ENCODE data around the gene FGF13.

FGF13 gene
- 0 reads per million in 2 donors for total RNA-seq

GRCh38 chrX:138711399-138712347 lies at the start of gene FGF13:
Gene FGF13, minus strand, starts transcription at chrX:138711717. Its CDS starts 714 bp downstream, at chrX:138711003.
- DNase-seq = no peak

GRCh38 chrX:138759217-138759943 lies 47.9 kb upstream of the FGF13 start:
- no peak for DNase-seq

GRCh38 chrX:138756234-138756633 lies 44.7 kb upstream of the FGF13 start:
- no peak for DNase-seq

DNA sequence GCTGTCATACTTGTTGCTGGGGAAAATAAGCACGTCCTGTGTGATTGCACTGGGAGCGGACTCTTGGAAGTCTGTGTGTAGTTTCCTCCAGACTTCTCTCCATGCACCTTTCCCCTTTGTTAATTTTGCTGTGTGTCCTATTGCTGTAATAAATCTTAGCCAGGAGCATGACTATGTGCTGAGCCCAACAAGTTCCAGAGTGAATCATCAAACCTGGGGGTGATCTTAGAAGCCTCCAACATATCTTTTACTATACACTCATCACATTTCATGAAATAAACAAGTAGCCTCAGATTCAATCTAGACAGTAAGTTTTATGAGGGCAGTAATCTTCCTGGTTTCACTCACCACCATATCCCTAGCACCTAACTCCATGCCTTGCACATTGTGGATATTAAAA lies 43.3 kb upstream of the FGF13 start:
- no peak for DNase-seq

DNA sequence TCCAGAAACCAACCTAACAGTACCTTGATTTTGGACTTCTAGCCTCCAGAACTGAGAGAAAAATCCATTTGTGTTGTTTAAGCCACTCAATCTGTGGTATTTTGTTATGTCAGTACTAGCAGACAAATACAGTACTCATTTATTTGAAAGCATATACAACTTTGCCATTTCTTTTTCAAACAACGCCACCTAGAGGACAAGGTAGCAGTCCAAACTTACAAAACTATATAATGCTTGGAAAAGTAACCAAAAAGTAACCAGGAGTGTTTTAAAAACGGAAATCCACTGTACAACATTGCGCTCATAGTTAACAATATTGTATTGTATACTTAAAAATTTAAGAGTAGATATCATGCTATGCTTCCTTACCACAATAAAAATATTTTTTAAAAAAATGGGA lies 37.0 kb upstream of the FGF13 start:
- no peak for DNase-seq

GRCh38 chrX:138745196-138745595 lies 33.7 kb upstream of the FGF13 start:
- no peak for DNase-seq

DNA sequence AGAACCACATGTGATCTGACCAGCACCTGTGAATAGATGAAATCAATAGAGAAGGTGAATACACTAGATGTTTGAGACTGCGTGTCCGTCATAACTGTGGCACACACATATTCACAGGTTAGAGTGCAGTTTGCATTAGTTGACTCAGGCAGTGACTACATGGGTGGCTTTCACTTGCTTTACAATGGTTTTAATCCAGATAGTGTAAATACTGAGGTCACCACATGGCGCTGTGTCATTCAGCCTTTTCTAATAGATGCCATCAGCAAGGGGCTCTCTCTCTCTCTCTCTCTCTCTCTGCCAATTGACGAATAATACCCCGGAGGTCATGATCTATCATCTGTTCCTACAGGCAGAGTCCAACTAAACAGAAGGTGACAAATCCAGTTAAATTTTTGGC lies 30.7 kb upstream of the FGF13 start:
- no peak for DNase-seq

- no peak for DNase-seq
These were observed 28.8 kb upstream of the FGF13 start for GRCh38 chrX:138740341-138740740.

GRCh38 chrX:138723301-138723700 lies 11.8 kb upstream of the FGF13 start:
- DNase-seq = no peak

GRCh38 chrX:138719396-138719795 lies 7.9 kb upstream of the FGF13 start:
- DNase-seq = no peak

GRCh38 chrX:138718941-138719340 lies 7.4 kb upstream of the FGF13 start:
- no peak for DNase-seq

GRCh38 chrX:138710866-138711341 lies 613 bp downstream of the FGF13 start:
- DNase-seq = no peak

DNA sequence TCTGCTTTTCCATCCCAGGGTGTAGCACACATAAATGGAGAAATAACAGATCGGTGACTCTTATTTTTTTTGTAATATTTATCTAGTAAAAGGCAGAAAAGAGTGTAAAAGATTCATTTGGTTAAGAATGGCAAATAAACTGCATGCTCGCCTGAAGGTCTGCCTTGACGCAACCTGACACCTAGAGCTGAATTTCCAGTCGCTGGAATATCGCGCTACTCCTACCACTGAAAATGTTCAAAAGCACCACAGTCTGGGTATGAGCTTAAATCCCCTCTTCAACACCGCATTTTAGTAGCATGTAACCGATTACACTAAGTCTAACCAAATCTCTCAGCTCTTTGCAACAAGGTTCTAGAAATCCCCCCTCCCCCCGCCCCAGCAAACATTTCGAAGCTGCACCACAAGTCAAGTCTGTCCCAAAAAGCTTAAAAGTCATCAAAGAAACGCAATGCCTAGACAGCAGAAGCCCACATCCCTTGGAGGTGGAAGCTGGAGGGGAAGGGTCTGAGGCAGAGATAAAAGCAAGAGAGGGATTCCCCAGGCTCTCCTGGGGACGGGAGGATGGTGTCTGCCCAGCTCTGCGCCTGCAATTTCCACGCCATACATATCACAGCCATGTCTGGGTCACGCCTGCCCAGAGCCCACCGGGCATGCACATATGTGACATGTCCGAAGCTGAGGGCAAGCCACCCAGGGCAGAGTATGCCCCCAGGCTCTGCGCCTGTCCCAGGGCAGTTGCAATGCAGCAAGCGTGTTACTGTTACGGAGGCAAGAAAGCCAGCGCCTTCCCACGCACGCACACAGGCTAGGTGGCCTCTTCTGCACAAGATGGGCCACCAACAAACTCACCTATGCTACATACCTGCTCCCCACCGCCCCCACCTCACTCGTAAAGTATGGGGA lies 1.4 kb downstream of the FGF13 start:
- DNase-seq = no peak

- DNase-seq = no peak
These were observed 3.2 kb downstream of the FGF13 start for GRCh38 chrX:138708268-138708667.

DNA sequence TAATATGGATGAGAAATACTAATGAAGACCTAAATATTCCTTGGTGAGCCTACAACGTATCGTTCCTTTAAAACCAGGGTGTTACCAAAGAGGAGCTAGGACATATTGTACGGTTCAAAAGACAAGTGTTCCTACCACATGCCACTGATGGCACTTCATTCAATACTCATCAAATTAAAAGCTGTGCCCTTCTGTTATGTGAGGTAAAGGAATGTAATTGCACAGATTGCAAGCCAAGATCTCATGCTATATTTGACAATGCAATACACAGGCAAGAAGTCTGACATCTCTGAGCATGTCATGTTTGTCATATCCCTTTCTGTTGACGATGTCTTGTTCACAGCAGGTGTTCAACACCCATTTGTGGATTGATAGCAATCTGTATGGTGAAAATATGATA lies 6.9 kb downstream of the FGF13 start:
- no peak for DNase-seq

- DNase-seq = no peak
These were observed 7.4 kb downstream of the FGF13 start for GRCh38 chrX:138704101-138704500.

DNA sequence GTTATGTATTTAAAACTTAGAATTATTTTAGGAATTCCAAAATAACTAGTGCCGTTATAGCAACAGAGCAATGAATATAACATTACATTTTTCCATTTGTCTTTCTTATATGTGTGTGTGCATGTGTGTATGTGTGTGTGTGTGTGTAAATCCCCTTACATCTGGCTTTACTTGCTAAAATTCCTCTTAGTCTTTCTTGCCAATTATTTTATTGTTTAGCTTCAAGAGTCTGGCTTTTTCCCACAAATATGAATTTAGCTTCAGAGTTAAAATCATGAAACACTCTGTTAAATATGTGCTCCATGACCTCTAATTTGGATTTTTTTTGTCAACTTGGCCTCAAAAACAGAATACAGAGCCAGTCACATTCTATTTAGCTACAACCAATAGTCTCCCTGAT lies 18.9 kb downstream of the FGF13 start:
- DNase-seq = no peak

GRCh38 chrX:138691186-138691585 lies 20.3 kb downstream of the FGF13 start:
- no peak for DNase-seq

- no peak for DNase-seq
These were observed 20.9 kb downstream of the FGF13 start for GRCh38 chrX:138690591-138690990.

GRCh38 chrX:138683600-138683999 lies 27.9 kb downstream of the FGF13 start:
- DNase-seq = no peak

- no peak for DNase-seq
These were observed 41.8 kb downstream of the FGF13 start for GRCh38 chrX:138669693-138670092.

- DNase-seq = no peak
These were observed 47.1 kb downstream of the FGF13 start for GRCh38 chrX:138664466-138664865.

DNA sequence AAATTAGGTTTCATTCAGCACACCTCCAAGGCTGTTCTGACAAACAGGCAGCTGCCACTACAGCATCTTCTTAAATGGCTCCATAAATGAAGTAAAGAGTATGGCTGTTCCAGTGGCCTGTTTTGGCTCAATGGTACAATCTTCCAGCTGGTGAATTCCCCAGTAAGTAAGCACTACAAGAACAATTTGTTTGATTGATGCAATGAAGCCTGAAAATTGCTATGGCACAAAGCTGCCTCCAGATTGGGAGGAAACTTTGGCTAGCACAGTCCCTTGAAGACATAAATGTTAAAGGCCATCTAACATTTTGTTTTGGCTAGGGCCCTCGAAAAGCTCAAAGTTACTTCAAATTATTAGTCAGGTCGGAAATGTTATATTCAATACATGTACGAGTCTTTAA lies 47.5 kb downstream of the FGF13 start:
- DNase-seq = no peak
